Psoas muscle (tissue), 8 donors: ENCODE results near the gene ACBD3. TPM values are rescaled to one million over a fixed set of nuclear protein-coding genes. Genes with fewer than 3 reads are reported as not detected.

Source experiments
- ATAC-seq, 4 donors: fragments of 200-7000 bp; cut with Tn5 transposase; one replicate each; pipeline ENCODE4 v1.9.1; 2020; ENCODE audit warnings: moderate library complexity in 3 of 4, mild to moderate bottlenecking in 2 of 4
- DNase-seq, 2 donors: peaks; one replicate each; pipeline ENCODE4 v3.0.0-alpha.2; 2020
- H3K27ac ChIP-seq: fragments of 200-600 bp; one replicate; pipeline ENCODE4 v1.8.0; 2022
- H3K27me3 ChIP-seq, 3 donors: fragments of 200-600 bp in 1 of 3; one replicate each; pipeline versions ENCODE4 v1.6.1 to v1.8.0; 2013 to 2022; ENCODE audit warnings: low read length in 2 of 3, mild to moderate bottlenecking in 2 of 3, moderate library complexity in 1 of 3; ENCODE audit not compliant: insufficient read depth in 3 of 3
- H3K36me3 ChIP-seq, 2 donors: fragments of 200-600 bp in 1 of 2; one replicate each; pipeline versions ENCODE4 v1.6.1 to v1.8.0; 2013 to 2022; ENCODE audit warnings: low read depth in 1 of 2, mild to moderate bottlenecking in 1 of 2, moderate library complexity in 1 of 2; ENCODE audit not compliant: insufficient read depth in 1 of 2
- H3K4me1 ChIP-seq: fragments of 200-600 bp; one replicate; pipeline ENCODE4 v1.8.0; 2022
- H3K4me3 ChIP-seq: fragments of 200-600 bp; one replicate; pipeline ENCODE4 v1.8.0; 2022; ENCODE audit warnings: mild to moderate bottlenecking
- H3K9me3 ChIP-seq: fragments of 200-600 bp; one replicate; pipeline ENCODE4 v1.8.0; 2022
- CTCF ChIP-seq: fragments of 200-600 bp; IDR thresholded peaks from one replicate; pipeline ENCODE4 v1.8.0; 2022; ENCODE audit warnings: antibody characterized with exemption
- WGBS, 3 donors: extraction: QIAGEN DNeasy Blood & Tissue Kit; methylation state at CpG; one replicate each; pipeline versions ENCODE4 v1.1.6 to v1.1.7; 2013; 5-methylcytosine and 5-hydroxymethylcytosine counted together
- intact Hi-C, 2 donors: fragments of 100-400 bp; cut with DNase I; formaldehyde crosslinking; loops; one replicate each; pipeline versions ENCODE4 v1.11.0 to v1.14.2; 2022
- polyA plus RNA-seq, 3 donors: library from polyadenylated mRNA; stranded (reverse); fragments of 200-250 nt; gene quantifications; one replicate each; pipeline ENCODE4 v1.2.3, GENCODE V29; 2013
- total RNA-seq, 4 donors: library from RNA; stranded (reverse); fragmentation: NEBNext Ultra II Directional in 2 of 4; extraction: Animal tissue kit (Norgen Biotek cat#: 25700) in 2 of 4; gene quantifications; one replicate each; pipeline versions ENCODE4 v1.2.1 to v1.2.4, GENCODE V29; 2021 to 2023
- donor health status: healthy with polysubstance abuse.
- donor health status: DM: no; HTN: no; CAD: no; lungs with moderate emphysema.
- donor health status: Bipolar disorder and iron deficiency.
- donor health status: healthy.
- donor health status: DM: yes; HTN: yes; CAD: no.
- donor health status: DM: no; HTN: no; CAD: no.
- donor health status: DM: no; HTN: no; CAD: no.
- donor health status: DM: yes; HTN: yes; CAD: no.

ACBD3 gene
- total and polyA plus RNA-seq, 7 donors: 13.4 to 35.0 (median 29.3) TPM

GRCh38 chr1:226181996-226182714, 4.4 kb downstream of the ACBD3 start:
- peak; percentile 28 for TF ChIP-seq CTCF
- peak overlapping the region; percentile 19 for H3K27ac ChIP-seq
- no peaks in the 10 kb centered on the region for H3K27me3 ChIP-seq
- H3K4me3 ChIP-seq: no peak overlapping the region
- DNase-seq (peak; percentile 64 to 76), ATAC-seq (peak in 3 of 4 donors; percentile 66 to 69 (median 66))
- intact Hi-C loops: no loop called here
- peaks cover 0 to 18% of the 10 kb centered on the region in 2 donors for H3K36me3 ChIP-seq
- H3K4me1 ChIP-seq: peaks cover 48% of the 10 kb centered on the region
- H3K9me3 ChIP-seq: no peaks in the 10 kb centered on the region
- 50 to 65% (median 51%) methylated on average over 14 of the region's 14 CpGs for WGBS, 3 donors

GRCh38 chr1:226176870-226177269, 9.7 kb downstream of the ACBD3 start:
- Histone ChIP-seq H3K4me1 (peaks cover 19% of the 10 kb centered on the region), H3K9me3 (no peaks in the 10 kb centered on the region), H3K4me3 (no peak overlapping the region), H3K36me3 (peaks cover 0 to 13% of the 10 kb centered on the region in 2 donors), H3K27me3 (no peaks in the 10 kb centered on the region), H3K27ac (no peak overlapping the region)
- ATAC-seq: no peak
- DNase-seq: no peak
- intact Hi-C loops: no loop called here
- WGBS, 3 donors: 88 to 91% (median 88%) methylated on average over 8 of the region's 8 CpGs
- no peak for TF ChIP-seq CTCF

GRCh38 chr1:226172589-226172988, 14.0 kb downstream of the ACBD3 start:
- H3K4me1 ChIP-seq: peaks cover 3% of the 10 kb centered on the region
- intact Hi-C loops: no loop called here
- WGBS, 3 donors: 91 to 95% (median 93%) methylated on average over 5 of the region's 5 CpGs
- no peak overlapping the region for H3K4me3 ChIP-seq
- H3K9me3 ChIP-seq: no peaks in the 10 kb centered on the region
- ATAC-seq (no peak), DNase-seq (no peak)
- no peaks in the 10 kb centered on the region for H3K27me3 ChIP-seq
- TF ChIP-seq CTCF: no peak
- H3K36me3 ChIP-seq: peaks cover 0 to 7% of the 10 kb centered on the region in 2 donors
- no peak overlapping the region for H3K27ac ChIP-seq

GRCh38 chr1:226166341-226166740, 20.2 kb downstream of the ACBD3 start:
- Histone ChIP-seq H3K27me3 (no peaks in the 10 kb centered on the region), H3K4me1 (no peaks in the 10 kb centered on the region), H3K36me3 (peaks cover 0 to 48% of the 10 kb centered on the region in 2 donors), H3K4me3 (no peak overlapping the region), H3K27ac (no peak overlapping the region), H3K9me3 (no peaks in the 10 kb centered on the region)
- no peak for ATAC-seq
- no peak for TF ChIP-seq CTCF
- DNase-seq: no peak
- intact Hi-C loops: loop anchor here in 1 of 2 donors (2.0 kb wide), 1 partner anchor 34 kb away; no protein-coding TSS in a partner anchor
- 78 to 85% (median 81%) methylated on average over 9 of the region's 9 CpGs for WGBS, 3 donors
